ENCODE data around the gene G6PC3.
A peak's percentile ranks its signal among the peaks of the same experiment; 100 is the strongest.

Gene G6PC3

DNA sequence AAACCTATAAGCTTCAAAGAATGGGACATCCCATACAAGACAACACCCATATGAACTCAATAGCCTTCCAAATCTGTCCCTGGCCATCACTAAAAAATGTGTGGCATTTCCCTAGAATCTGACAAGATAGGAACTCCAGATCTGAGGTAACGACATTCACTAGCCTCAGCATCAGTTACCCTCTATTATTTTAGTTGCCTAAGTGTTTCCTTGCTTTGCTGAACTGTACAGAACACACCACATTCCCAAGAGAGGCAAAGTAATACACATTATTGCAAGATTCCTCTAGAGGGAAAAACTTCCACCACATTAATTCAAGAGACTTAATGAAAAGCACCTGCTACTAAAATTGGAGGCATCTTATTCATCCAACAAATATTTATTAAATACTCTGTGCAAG is 9.1 kb upstream of the G6PC3 start:
- DNase-seq = peak; percentile 67

DNA sequence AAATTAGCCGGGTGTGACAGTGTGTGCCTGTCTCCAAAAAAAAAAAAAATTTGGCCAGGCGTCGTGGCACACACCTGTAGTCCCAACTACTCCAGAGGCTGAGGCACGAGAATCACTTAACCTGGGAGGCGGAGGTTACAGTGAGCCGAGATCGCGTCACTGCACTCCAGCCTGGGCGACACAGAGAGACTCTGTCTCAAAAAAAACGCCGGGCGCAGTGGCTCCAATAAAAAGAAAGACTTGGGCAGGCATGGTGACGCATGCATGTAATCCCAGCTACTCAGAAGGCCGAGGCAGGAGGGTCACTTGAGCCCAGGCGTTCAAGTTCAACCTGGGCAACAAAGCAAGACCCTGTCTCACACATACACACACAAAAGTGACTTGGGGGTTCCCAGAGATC is 7.7 kb upstream of the G6PC3 start:
- no peak for DNase-seq

DNA sequence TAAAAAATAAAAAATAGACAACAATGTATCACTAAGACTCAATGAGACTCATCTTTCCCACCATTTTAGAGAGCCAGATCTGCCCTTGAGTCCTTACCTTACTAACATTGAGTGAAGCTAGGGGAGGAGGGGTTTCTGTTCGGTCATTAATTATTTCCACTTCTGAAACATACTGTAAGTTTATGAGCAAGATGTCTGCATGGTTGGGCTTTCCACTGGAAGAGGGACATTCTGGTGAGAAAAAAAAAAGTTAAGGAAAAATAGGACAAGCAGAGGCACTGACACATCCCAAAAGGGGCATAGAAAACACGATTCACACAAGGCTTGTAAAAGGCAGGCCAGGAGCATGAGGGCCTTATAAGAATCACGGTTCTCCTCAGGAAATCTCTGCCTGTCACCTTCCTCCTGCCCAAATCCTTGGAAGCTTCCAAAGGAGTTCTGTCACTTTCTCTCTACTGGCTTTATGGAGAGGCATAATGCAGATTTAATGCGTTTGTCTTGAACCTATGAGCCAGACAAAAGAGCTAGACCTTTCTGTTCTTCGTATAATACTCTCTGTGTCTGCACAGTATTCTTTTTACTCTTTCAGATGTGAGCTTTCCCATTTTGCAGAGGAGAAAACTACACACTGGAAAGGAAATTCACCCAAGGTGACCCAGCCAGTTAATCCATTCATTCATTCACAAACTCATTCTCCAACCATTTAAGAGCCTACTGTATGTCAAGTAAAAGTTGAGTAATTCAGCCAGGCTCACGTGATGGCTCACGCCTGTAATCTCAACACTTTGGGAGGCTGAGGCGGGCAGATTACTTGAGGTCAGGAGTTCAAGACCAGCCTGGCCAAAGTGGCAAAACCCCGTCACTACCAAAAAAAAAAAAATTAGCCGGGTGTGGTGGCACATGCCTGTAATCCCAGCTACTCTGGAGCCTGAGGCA is 6.6 kb upstream of the G6PC3 start:
- no peak for DNase-seq

DNA sequence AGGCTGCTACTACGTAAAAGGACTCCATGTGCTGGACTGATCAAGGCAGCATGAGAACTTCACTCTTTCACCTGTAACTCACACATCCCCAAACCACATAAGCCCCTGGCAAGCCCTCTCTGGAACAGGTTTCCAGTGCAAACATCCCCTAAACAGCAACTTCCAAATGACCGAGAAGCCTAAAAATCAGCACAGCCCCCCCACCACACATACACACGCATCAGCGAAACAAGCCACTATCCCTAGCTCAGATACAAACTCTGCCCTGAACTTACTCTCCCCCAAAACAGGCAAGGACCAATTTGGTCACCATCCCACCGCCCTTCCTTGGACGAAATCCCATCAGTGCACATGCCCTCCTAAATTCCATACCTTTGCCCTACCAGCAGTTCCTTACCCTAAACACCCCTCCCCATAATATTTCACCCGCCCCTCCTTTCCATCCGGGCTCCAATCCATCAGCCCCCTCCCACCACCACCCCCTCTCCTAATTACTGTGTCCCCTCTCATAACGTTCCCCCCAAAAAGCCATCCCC is 4.8 kb upstream of the G6PC3 start:
- no peak for DNase-seq

DNA sequence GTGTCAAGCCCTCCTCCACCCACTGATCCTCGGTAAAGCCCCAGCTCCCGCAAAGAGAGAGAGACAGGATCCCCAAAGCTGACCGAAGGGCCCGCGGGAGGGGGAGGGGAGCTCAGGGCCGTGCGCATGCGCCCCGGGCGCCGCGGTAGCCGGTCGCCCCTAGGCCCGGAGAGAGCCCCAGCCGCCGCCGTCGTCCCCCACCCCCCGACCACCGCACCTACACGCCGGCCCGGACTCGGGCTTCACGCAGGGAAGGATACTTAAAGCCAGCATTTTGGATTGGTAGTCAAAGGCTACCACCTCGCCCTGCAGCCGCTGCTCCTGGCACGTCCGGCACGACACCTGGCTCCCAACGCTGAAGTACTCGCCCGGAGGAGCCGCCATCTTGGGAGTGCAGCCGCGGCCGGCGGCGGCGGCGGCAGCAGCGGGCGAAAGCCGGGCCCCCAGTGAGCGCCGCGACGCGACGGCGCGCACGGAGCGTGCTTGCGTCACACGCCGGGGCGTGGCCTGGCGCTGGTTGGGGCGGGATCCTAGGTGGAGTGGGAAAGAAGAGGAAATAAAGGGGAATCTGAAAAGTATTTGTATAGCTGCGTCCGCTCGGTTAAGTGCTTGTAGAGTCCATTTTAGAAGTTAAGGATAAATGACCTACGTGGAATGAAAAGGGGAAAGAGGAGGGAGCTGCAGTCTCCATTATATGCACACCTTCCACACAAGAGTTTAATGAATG is 4.2 kb upstream of the G6PC3 start, which contains the start of gene LSM12:
LSM12 (minus strand) TSS at position 468 of the 727 bp plus-strand sequence; CDS start at position 384, 84 bp downstream.
- DNase-seq = peak; percentile 91

DNA sequence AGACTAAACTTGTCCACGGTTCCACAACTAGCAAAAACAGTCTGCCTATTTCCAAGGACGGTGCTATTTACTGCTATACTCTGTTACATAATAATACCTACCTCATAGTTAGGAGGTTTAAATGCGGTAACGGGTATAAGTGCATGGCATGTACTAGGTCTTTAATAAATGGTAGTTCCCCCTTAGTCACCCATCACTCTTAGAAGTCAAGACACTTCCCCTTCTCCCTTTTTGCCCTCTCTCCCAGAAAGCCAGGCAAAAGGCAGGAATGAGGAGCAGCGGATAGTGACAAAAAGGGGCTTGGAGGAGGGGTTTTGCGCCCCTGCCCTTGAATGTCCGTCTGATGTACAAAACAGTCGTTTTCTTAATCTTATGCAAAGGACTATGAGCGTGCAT is 3.0 kb upstream of the G6PC3 start:
- no peak for DNase-seq

DNA sequence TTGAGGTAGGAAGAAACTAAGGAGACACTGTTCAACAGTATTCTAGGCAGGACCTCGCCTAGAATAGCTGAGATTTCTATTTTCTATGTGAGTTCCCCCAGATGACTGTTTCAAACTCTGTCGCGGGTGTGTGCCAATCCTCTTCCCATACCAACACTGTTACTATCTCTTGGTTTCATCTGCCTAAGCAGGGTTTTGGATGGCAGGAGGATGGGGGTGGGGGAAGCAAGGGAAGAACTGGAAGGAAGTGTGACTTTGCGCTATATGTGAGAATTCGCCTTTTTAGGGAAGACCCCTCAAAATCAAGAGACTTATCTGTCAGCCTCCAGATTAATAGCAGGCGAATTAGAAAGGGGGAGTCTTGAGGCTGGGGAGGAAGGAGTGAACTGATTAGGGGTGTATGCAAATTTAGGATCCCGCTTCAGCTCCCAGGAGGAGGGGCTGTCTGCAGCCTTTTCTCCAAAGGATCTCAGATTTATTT is 521 bp upstream of the G6PC3 start:
- peak; percentile 34 for DNase-seq

DNA sequence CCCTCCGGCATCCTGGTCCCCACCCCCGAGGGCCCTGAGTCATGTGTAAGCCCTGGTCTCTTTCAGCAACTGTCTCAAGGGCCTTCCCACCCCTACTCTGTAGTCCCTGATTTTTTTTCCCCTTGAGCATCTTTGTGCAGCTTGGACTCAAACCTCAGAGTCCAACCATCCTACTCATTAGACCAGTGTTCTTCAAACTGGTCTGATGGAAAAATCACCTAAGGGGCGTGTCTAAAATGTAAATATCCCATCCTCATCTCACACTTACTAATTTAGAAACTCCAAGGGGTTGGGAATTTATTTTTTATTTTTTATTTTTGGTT is 624 bp downstream of the G6PC3 start:
- DNase-seq = no peak

DNA sequence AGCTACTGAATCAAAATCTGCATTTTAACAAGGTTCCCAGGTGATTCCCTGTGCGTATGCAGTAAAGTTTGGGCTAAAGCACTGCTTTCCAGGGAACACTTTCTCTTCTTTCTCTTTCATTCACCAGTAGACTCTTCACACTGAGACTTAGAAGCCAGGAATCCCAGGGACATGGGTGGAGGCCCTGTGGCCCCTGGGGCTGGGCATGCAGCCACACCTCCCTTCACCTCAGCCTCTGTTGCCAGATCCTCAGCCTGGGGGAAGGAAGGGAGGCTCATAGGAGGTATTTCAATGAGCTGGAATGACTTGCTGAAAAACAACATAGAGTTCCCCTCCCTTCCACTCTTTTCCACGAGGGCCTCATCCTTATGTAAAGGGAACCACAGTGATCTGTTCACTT is 1.2 kb downstream of the G6PC3 start:
- no peak for DNase-seq

DNA sequence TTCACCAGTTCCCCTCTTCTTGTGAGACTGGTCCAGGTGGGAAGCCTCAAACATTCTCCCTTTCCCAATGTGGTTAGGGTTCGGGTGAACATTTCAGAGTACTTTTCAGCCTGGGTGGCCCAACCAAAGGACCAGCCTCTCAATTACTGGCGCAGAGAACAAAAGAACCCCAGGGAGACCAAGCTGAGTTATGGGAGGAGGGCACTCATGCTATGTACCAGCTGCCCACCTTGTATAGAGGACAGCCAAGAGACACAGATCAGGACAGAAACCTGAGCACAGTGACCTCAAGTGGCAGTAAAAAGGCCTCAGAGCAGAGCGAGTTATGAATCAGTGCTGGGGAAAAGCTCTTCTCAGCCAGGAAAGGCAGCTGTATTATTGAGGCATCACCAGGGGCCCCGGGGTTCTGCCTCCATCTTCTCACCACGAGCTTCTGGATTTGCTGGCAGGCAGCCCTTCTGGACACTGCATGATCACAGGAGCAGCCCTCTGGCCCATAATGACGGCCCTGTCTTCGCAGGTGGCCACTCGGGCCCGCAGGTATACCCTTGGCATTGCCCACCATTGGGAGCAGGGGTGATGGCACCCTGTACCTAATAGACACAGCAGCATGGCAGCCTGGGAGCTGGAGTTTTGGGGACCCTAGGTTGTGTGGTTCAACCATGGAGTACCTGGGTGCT is 3.8 kb downstream of the G6PC3 start:
- DNase-seq = no peak

DNA sequence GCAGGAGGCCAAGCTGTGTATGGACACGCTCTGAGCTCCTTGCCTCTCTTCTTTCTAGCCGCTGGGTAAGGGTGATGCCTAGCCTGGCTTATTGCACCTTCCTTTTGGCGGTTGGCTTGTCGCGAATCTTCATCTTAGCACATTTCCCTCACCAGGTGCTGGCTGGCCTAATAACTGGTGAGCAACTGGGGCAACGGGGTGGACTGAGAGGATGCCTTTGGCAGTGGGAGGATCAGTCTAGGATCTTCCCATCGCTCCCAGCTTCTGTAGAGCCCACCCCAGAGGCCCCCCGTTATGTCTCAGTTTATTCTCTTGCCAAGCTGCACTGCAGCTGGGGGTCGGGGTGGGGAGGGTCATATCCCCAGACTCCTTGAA is 4.4 kb downstream of the G6PC3 start:
- no peak for DNase-seq

DNA sequence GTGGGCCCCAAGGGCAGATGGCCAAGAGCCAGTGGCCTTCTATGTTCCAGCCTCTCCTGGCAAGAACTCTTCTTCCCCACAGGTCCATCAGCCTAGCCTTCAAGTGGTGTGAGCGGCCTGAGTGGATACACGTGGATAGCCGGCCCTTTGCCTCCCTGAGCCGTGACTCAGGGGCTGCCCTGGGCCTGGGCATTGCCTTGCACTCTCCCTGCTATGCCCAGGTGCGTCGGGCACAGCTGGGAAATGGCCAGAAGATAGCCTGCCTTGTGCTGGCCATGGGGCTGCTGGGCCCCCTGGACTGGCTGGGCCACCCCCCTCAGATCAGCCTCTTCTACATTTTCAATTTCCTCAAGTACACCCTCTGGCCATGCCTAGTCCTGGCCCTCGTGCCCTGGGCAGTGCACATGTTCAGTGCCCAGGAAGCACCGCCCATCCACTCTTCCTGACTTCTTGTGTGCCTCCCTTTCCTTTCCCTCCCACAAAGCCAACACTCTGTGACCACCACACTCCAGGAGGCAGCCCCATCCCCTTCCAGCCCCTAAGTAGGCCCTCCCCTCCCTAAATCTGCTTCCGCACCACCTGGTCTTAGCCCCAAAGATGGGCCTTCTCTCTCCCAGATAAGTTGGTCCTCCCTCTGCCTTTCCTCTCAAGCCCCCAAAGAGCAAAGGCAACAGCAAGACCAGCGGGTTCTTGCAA is 5.2 kb downstream of the G6PC3 start:
- DNase-seq = no peak

DNA sequence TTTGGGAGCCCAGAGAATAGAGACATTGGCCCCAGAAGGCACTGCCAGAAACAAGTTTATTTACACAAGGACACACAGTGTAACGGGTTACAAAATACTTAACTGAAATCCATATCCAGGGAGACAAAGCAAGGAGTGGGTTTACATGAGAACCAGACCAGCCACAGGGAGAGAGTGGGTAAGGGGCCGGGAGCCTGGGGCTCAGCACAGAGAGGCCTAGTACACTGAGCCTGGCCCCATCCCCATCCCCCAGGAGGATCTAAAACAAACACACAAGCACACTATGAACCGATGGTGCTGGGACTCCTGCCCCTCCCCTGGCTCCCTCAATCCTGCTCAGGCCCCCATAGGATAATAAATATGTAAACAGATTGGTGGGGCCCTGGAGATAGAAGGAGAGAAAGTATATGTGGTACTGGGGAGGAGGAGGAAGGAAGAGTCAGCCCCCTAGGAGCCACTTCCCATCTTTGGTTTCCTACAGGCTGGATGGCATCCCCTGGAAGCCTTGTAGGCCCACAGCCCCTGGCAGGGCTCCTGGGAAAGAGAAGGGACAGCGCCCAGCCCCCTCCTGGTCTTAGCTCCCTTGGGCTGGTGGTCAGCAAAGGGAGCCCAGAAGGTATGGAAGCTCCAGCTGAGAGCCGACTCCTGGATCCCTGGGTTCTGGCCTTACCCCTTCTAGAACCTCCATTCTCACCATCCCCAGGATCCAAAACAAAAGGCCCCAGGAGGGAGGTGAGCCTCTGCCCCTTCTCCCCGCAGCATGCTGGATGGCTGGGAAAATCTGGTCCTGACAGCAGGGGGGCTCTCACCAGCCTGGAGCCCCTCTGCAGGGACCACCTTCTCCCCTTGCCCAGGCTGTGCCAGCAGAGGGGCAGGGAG is 6.4 kb downstream of the G6PC3 start:
- DNase-seq = no peak

DNA sequence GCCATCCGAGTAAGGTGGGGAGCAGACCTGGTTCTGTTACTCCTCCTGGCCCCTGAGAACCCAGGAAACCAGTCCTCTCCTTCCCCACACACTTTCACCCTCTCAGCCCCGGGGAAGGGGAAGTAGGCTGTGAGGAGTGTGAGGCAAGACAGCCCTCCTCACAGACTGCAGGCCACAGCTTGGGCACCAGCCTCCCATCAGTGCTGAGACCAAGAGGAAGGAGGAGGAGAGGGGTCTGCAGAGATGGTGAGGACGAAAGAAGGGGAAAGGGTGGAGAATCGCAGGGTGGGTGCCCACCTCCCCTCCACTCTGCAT is 7.0 kb downstream of the G6PC3 start:
- no peak for DNase-seq

DNA sequence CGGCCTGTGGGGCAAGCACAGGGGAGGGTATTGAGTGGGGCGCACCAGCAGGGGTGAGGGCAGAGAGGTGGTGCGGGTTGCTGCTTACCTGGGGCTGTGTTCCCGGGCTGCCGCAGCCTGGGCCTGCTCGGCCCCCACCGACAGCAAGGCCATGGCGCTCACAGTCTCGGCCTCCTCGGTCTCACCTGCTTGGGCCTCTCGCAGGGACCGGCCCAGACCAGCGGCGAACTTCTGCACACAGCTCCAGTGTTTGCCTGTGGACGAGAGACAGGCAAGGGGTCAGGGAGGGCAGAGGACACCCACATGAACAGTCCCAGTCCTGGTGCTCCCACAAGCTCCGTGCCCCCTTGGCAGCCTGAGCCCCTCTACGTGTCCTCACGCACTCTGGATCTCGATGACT is 7.9 kb downstream of the G6PC3 start:
- no peak for DNase-seq

DNA sequence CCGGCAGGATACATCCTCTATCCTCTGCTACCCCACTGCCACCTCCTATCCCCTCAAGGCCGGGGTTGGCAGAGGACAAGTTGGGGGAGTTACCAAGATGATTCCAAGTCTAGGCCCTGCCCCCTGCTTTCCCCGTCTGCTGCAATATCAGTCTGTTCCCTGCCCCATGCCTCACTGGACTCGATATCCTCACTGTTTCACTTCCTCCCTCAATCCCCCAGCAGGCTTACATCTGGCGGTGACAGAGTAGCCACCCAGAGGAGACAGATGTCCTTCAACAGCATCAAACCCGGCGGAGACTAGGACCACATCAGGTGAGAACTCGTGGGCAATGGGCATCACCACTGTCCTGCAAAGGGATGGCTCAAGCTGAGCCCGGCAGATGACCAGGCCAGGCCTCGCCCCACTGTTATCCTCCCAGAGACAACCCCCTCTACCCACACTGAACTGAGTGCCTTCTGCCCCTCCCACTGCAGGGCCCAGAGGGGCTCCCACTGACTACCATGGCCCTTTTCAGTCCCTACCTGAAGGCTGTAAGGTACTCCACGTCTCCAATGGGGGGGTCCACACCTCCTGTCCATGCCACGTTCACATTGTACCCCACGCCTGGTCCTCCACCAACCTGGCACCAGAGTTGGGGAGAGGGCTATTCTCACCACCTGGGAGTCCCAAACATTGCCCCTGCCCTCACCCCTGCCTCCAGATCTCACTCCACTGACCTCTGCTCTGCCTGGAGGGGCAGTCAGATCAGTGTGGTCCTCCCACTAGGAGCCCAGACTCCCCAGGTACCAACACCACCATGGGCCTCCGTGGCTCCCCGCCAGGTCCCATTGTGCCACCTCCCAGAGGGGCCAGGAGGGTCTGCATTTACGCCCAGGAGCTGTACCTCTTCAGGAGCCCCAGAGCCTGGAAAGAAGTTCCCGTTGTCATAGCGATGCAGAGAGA is 9.6 kb downstream of the G6PC3 start:
- no peak for DNase-seq

DNA sequence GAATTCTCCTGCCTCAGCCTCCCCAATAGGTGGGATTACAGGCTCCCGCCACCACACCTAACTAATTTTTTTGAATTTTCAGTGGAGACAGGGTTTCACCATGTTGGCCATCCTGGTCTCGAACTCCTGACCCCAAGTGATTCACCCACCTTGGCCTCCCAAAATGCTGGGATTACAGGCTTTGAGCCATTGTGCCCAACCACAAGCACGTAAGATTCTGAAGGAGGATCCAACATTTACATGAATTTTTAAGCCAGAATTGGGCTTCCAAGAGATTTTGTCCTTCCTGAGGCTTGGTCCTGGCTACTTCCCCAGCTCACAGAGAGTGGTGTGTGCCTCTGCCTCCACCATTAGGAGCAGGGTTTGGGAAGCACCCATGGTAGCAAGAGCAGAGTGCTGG is 11.1 kb downstream of the G6PC3 start:
- DNase-seq = no peak

DNA sequence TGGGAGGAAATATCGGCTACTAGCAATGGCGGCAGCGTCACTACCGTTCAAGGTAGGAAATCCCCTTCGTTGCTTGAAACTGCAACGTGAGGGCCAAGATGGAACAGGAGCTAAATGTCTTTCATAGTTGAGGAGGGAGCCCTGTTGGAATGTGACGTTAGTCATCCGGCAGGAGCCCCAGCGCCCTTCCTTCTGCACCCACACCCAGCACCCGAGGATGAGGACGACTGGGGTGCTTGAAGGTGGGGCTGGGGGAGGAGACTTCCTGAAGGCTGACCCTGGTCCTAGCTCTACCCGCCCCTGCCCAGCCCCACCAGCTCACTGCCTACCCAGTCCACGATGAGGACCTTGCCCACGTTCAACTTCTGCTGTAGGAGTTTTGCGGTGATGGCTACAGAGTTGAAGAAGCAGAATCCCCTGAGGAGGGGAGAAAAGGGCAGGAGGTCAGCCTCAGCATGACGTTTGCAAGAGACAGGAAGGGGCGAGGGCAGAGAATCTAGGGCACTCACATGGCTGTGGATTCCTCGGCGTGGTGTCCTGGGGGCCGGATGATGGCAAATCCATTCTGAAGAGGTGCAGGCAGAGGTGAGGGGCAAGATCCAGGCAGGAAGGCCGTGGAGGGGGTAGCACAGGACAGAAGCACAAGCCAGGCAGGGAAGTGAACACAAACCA is 11.9 kb downstream of the G6PC3 start:
- no peak for DNase-seq

DNA sequence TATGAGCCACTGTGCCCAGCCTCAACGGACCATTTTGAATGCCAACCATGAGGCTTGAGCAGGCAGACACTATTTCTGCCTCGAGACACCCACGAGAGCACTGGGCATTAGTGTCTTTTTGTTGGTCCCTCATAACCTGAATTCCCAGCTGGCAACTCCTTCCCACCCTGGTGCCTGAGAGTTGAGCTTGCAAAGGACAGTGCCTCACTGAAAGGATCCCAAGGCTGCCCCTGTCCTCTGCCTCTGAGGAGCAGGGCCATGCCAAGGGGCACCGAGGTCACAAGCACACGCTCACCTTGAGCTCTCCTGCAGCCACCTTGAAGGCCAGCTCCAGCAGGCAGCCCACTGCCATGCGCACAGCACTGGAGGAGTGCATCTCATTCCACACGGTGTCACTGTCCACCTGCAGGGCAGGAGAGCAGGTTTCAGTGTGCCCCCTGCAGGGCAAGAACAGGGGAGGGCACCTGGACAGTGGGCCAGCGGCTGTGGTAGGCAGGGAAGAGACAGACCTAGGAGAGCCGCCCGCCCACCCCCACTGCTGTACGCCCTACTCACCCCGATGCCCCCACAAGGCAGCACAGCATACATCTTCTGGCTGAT is 12.8 kb downstream of the G6PC3 start:
- DNase-seq = no peak

DNA sequence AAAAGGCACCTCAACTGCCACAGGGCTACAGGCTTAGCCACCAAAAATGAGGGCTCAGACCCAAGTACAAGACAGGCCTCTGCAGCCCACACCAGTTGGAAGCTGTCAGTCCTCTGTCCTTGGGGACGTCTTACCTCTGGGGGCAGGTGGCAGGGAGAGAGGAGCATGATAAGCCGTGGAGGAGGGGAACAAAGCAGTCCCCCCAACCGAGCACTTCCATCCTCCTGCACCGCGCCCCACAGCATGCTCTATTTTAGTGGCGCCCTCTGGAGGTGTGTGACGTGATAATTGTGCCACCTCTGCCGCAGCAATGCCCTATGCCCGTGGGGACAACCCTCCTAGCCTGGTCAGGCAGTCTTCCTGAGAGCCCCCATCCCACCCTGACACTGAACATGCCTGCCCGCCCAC is 13.6 kb downstream of the G6PC3 start:
- DNase-seq = no peak

Data from fibroblast of skin of right quadriceps (primary cell).